ENCODE data around the gene GULP1.

- TF ChIP-seq, protein P1, sequence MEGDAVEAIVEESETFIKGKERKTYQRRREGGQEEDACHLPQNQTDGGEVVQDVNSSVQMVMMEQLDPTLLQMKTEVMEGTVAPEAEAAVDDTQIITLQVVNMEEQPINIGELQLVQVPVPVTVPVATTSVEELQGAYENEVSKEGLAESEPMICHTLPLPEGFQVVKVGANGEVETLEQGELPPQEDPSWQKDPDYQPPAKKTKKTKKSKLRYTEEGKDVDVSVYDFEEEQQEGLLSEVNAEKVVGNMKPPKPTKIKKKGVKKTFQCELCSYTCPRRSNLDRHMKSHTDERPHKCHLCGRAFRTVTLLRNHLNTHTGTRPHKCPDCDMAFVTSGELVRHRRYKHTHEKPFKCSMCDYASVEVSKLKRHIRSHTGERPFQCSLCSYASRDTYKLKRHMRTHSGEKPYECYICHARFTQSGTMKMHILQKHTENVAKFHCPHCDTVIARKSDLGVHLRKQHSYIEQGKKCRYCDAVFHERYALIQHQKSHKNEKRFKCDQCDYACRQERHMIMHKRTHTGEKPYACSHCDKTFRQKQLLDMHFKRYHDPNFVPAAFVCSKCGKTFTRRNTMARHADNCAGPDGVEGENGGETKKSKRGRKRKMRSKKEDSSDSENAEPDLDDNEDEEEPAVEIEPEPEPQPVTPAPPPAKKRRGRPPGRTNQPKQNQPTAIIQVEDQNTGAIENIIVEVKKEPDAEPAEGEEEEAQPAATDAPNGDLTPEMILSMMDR (IDR thresholded peaks at IDR 0.05), result no peak
- TF ChIP-seq POLR2A (IDR thresholded peaks at IDR 0.05), result no peak
Observed at GRCh38 chr2:188360485-188361263, 69.0 kb downstream of the GULP1 start.
